ENCODE measurements around the gene OTUD7B. TPM values are rescaled to one million over a fixed set of nuclear protein-coding genes. Genes with fewer than 3 reads are reported as not detected.

OTUD7B gene
- total and polyA plus RNA-seq, 10 of the 15 experiments (the other 5 are each of a cell fraction or from before 2014, with no cell fraction given), result 1.7 to 24.9 (median 6.6) TPM

- H3K79me2 ChIP-seq (ENCODE audit: control insufficient read depth, insufficient read depth, low read length), result peaks cover 14% of the 10 kb centered on the region
- RAD21 ChIA-PET (ENCODE audit: unreplicated experiment), result no interaction called here
- ATAC-seq, result no peak
Measured at GRCh38 chr1:150003801-150004200, 6.7 kb downstream of the OTUD7B start.

More at GRCh38 chr1:150003801-150004200, 6.7 kb downstream of the OTUD7B start:
- Histone ChIP-seq H3K9me3 (replicated peaks; ENCODE audit: control insufficient read depth, insufficient read depth, low read length) (no peaks in the 10 kb centered on the region), H2AFZ (ENCODE audit: control insufficient read depth, low read depth, low read length) (no peak overlapping the region), H3K9ac (ENCODE audit: control insufficient read depth, insufficient read depth, low read length) (no peak overlapping the region), H4K20me1 (ENCODE audit: control insufficient read depth, insufficient read depth) (no peaks in the 10 kb centered on the region), H3K4me1 (ENCODE audit: control insufficient read depth, insufficient read depth, low read length) (peaks cover 8% of the 10 kb centered on the region; the same call in 1 of the 2 replicates), H3K4me2 (ENCODE audit: control insufficient read depth, insufficient read depth) (no peak overlapping the region), H3K4me3 (no peak overlapping the region), H3K36me3 (ENCODE audit: control insufficient read depth in 2 of 2, insufficient read depth in 2 of 2, low read length in 1 of 2) (0 out of 4 replicates have a peak, but pooled peaks cover 0 to 4% of the 10 kb centered on the region in 2 experiments), H3K27ac (ENCODE audit: control insufficient read depth, insufficient read depth) (no peak overlapping the region), H3K27me3 (replicated peaks in 1 of 2; ENCODE audit: control insufficient read depth in 2 of 2, insufficient read depth in 2 of 2, low read length in 1 of 2) (no peaks in the 10 kb centered on the region)
- ChIA-PET CTCF (no interaction called here), POLR2A (interaction anchor here (0.6 kb wide), 1 partner anchor 11 kb away, joined by 6 read pairs; no protein-coding TSS in a partner anchor), SMC1A (ENCODE audit: uncharacterized antibody, unreplicated experiment) (interaction anchor here (1.1 to 1.6 kb wide), 2 partner anchors 15 to 65 kb away, joined by 3 to 4 read pairs; no protein-coding TSS in a partner anchor)
- in situ Hi-C loops (cut with MboI), result no loop called here
- FAIRE-seq (no peak), DNase-seq (ENCODE audit: low read depth, low spot score) (no peak)
- BruUV-seq (replicated peaks), result no TSS peak
- 81% methylated on average over 3 of the region's 3 CpGs for WGBS (ENCODE audit: insufficient coverage, insufficient replicate concordance, low lambda C conversion rate, missing lambda C conversion rate)
- no peak for TF ChIP-seq CHD2 (IDR thresholded peaks at IDR 0.05; ENCODE audit: borderline replicate concordance, low read depth, low read length)
- TF ChIP-seq CHD1 (IDR thresholded peaks at IDR 0.05; ENCODE audit: low read depth, low read length), result no peak
- no peak for TF ChIP-seq NFYB (IDR thresholded peaks at IDR 0.05; ENCODE audit: insufficient read depth, low read depth, low read length)
- TF ChIP-seq MAX (IDR thresholded peaks at IDR 0.05; ENCODE audit: low read depth, low read length), result no peak
- no peak for TF ChIP-seq ZNF274 (IDR thresholded peaks at IDR 0.05; ENCODE audit: insufficient read depth, insufficient read length)
- no peak for TF ChIP-seq NFIC (IDR thresholded peaks at IDR 0.05; ENCODE audit: low read depth, low read length)
- no peak for TF ChIP-seq HDAC2 (IDR thresholded peaks at IDR 0.05)
- TF ChIP-seq KDM1A (IDR thresholded peaks at IDR 0.05; ENCODE audit: borderline replicate concordance), result no peak
- TF ChIP-seq BHLHE40 (IDR thresholded peaks at IDR 0.05; ENCODE audit: borderline replicate concordance in 1 of 2, low read depth in 2 of 2, low read length in 1 of 2), result no peak
- no peak for TF ChIP-seq IKZF2 (IDR thresholded peaks at IDR 0.05)
- no peak for TF ChIP-seq NR2C2 (IDR thresholded peaks at IDR 0.05; ENCODE audit: borderline replicate concordance, control insufficient read depth, insufficient read length, low read depth)
- TF ChIP-seq SUPT20H (IDR thresholded peaks at IDR 0.05; ENCODE audit: borderline replicate concordance, control insufficient read depth, low read depth, low read length), result no peak
- TF ChIP-seq, protein P1, sequence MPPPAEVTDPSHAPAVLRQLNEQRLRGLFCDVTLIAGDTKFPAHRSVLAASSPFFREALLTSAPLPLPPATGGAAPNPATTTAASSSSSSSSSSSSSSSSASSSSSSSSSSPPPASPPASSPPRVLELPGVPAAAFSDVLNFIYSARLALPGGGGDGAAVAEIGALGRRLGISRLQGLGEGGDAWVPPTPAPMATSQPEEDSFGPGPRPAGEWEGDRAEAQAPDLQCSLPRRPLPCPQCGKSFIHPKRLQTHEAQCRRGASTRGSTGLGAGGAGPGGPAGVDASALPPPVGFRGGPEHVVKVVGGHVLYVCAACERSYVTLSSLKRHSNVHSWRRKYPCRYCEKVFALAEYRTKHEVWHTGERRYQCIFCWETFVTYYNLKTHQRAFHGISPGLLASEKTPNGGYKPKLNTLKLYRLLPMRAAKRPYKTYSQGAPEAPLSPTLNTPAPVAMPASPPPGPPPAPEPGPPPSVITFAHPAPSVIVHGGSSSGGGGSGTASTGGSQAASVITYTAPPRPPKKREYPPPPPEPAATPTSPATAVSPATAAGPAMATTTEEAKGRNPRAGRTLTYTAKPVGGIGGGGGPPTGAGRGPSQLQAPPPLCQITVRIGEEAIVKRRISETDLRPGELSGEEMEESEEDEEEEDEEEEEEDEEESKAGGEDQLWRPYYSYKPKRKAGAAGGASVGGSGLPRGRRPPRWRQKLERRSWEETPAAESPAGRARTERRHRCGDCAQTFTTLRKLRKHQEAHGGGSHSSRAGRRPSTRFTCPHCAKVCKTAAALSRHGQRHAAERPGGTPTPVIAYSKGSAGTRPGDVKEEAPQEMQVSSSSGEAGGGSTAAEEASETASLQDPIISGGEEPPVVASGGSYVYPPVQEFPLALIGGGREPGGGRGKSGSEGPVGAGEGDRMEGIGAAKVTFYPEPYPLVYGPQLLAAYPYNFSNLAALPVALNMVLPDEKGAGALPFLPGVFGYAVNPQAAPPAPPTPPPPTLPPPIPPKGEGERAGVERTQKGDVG (CRISPR knock-in tag; IDR thresholded peaks at IDR 0.05), result no peak
- TF ChIP-seq ZBED1 (IDR thresholded peaks at IDR 0.05; ENCODE audit: borderline replicate concordance), result no peak
- no peak for TF ChIP-seq RCOR1 (conservative IDR thresholded peaks at IDR 0.05; ENCODE audit: low read depth, low read length)
- TF ChIP-seq SMC3 (IDR thresholded peaks at IDR 0.05; ENCODE audit: borderline replicate concordance, low read length), result no peak
- no peak for TF ChIP-seq BRCA1 (IDR thresholded peaks at IDR 0.05; ENCODE audit: low read depth, low read length)
- TF ChIP-seq, protein P2, sequence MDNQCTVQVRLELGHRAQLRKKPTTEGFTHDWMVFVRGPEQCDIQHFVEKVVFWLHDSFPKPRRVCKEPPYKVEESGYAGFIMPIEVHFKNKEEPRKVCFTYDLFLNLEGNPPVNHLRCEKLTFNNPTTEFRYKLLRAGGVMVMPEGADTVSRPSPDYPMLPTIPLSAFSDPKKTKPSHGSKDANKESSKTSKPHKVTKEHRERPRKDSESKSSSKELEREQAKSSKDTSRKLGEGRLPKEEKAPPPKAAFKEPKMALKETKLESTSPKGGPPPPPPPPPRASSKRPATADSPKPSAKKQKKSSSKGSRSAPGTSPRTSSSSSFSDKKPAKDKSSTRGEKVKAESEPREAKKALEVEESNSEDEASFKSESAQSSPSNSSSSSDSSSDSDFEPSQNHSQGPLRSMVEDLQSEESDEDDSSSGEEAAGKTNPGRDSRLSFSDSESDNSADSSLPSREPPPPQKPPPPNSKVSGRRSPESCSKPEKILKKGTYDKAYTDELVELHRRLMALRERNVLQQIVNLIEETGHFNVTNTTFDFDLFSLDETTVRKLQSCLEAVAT (IDR thresholded peaks at IDR 0.05), result no peak
- intact Hi-C loops (cut with micrococcal nuclease; ENCODE audit: unreplicated experiment), result no loop called here
